ENCODE data around the gene PLEKHA4. TPM values are rescaled to one million over a fixed set of nuclear protein-coding genes. Genes with fewer than 3 reads are reported as not detected.

Gene PLEKHA4
- total RNA-seq, 1 experiment from 2014 or later: 14.8 TPM

DNA sequence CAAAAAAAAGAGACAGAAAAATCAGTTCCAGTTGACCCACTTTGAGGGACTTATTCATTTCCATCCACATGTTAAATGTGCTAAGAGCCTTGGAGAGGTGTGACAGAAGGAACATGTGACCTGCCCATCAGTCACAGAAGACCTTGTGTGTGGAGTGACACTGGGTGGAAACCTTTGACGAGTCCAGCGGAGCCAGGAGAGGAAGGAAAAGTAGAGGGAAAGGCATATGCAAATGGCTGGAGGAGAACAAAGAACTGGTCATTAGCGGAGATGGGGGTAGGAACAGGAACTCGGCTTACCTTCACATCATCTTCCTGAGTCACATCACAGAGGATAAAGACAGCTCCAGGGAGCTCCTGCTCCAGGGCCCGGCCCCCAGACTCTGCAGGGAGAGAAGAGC, 34.4 kb downstream of the PLEKHA4 start:
- CTCF ChIA-PET: interaction anchor here (1.0 to 1.8 kb wide), 4 partner anchors 9 to 45 kb away, joined by 3 to 7 read pairs (median 5); no protein-coding TSS in a partner anchor
- no peak for ATAC-seq
- Mint-ChIP-seq H3K27me3 (ENCODE audit: low read depth) (no peaks in the 10 kb centered on the region), H3K4me1 (peaks cover 19% of the 10 kb centered on the region), H3K9me3 (no peaks in the 10 kb centered on the region), H3K27ac (peak overlapping the region; percentile 36; the same call in 1 of the 2 replicates), H3K36me3 (peaks cover 19% of the 10 kb centered on the region), H3K4me3 (peak overlapping the region; percentile 42)
- TF ChIP-seq, protein P1, sequence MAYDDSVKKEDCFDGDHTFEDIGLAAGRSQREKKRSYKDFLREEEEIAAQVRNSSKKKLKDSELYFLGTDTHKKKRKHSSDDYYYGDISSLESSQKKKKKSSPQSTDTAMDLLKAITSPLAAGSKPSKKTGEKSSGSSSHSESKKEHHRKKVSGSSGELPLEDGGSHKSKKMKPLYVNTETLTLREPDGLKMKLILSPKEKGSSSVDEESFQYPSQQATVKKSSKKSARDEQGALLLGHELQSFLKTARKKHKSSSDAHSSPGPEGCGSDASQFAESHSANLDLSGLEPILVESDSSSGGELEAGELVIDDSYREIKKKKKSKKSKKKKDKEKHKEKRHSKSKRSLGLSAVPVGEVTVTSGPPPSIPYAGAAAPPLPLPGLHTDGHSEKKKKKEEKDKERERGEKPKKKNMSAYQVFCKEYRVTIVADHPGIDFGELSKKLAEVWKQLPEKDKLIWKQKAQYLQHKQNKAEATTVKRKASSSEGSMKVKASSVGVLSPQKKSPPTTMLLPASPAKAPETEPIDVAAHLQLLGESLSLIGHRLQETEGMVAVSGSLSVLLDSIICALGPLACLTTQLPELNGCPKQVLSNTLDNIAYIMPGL (CRISPR knock-in tag; IDR thresholded peaks at IDR 0.05): no peak
- TF ChIP-seq, protein P2, sequence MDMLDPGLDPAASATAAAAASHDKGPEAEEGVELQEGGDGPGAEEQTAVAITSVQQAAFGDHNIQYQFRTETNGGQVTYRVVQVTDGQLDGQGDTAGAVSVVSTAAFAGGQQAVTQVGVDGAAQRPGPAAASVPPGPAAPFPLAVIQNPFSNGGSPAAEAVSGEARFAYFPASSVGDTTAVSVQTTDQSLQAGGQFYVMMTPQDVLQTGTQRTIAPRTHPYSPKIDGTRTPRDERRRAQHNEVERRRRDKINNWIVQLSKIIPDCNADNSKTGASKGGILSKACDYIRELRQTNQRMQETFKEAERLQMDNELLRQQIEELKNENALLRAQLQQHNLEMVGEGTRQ (CRISPR knock-in tag; IDR thresholded peaks at IDR 0.05): 0 out of 2 replicates have a peak, but pooled peaks have one; percentile 29
- no peak for DNase-seq (ENCODE audit: low spot score)
- POLR2A ChIA-PET: interaction anchor here (0.6 kb wide), 1 partner anchor 138 kb away, joined by 4 read pairs; no protein-coding TSS in a partner anchor

DNA sequence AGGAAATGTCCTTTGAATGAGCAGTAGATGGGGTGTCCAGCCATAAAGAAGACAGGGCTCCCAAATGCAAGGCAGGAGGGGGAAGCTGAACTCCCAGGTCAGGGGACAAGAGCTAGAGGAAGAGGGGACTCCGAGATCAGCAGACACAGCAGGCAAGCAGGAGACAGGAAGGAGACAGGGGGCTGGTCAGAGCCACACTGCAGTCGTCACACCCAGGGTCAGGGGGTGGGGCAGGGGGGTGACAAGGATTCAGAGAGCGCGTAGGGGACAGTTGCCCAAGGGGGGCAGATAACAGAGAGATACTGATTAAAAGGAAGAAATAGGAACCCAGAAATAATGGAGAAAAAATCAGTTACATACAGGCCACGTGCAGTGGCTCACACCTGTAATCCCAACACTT, 35.4 kb downstream of the PLEKHA4 start:
- Mint-ChIP-seq H3K27ac (peak overlapping the region; percentile 78), H3K9me3 (no peaks in the 10 kb centered on the region), H3K27me3 (ENCODE audit: low read depth) (no peaks in the 10 kb centered on the region), H3K4me3 (no peak overlapping the region), H3K36me3 (peaks cover 19% of the 10 kb centered on the region), H3K4me1 (peaks cover 19% of the 10 kb centered on the region)
- ChIA-PET POLR2A (interaction anchor here (0.7 kb wide), 1 partner anchor 14 kb away, joined by 3 read pairs; no protein-coding TSS in a partner anchor), CTCF (interaction anchor here (1.0 to 2.7 kb wide), 5 partner anchors 9 to 45 kb away, joined by 3 to 10 read pairs (median 7); no protein-coding TSS in a partner anchor)
- TF ChIP-seq MYBL2 (CRISPR knock-in tag; IDR thresholded peaks at IDR 0.05) (no peak), SMAD4 (CRISPR knock-in tag; IDR thresholded peaks at IDR 0.05) (no peak), FOXJ3 (CRISPR knock-in tag; IDR thresholded peaks at IDR 0.05; ENCODE audit: borderline replicate concordance) (no peak), NFE2L1 (CRISPR knock-in tag; IDR thresholded peaks at IDR 0.05) (no peak), RORB (CRISPR knock-in tag; IDR thresholded peaks at IDR 0.05) (no peak), CBFB (CRISPR knock-in tag; IDR thresholded peaks at IDR 0.05; ENCODE audit: low read depth) (no peak), PRRX2 (CRISPR knock-in tag; IDR thresholded peaks at IDR 0.05) (no peak), ZNF232 (CRISPR knock-in tag; IDR thresholded peaks at IDR 0.05) (no peak), SOX15 (CRISPR knock-in tag; IDR thresholded peaks at IDR 0.05) (no peak)
- TF ChIP-seq, protein P3, sequence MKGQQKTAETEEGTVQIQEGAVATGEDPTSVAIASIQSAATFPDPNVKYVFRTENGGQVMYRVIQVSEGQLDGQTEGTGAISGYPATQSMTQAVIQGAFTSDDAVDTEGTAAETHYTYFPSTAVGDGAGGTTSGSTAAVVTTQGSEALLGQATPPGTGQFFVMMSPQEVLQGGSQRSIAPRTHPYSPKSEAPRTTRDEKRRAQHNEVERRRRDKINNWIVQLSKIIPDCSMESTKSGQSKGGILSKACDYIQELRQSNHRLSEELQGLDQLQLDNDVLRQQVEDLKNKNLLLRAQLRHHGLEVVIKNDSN (CRISPR knock-in tag; IDR thresholded peaks at IDR 0.05): no peak
- TF ChIP-seq, protein P4, sequence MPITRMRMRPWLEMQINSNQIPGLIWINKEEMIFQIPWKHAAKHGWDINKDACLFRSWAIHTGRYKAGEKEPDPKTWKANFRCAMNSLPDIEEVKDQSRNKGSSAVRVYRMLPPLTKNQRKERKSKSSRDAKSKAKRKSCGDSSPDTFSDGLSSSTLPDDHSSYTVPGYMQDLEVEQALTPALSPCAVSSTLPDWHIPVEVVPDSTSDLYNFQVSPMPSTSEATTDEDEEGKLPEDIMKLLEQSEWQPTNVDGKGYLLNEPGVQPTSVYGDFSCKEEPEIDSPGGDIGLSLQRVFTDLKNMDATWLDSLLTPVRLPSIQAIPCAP (CRISPR knock-in tag; IDR thresholded peaks at IDR 0.05): no peak
- TF ChIP-seq, protein P5, sequence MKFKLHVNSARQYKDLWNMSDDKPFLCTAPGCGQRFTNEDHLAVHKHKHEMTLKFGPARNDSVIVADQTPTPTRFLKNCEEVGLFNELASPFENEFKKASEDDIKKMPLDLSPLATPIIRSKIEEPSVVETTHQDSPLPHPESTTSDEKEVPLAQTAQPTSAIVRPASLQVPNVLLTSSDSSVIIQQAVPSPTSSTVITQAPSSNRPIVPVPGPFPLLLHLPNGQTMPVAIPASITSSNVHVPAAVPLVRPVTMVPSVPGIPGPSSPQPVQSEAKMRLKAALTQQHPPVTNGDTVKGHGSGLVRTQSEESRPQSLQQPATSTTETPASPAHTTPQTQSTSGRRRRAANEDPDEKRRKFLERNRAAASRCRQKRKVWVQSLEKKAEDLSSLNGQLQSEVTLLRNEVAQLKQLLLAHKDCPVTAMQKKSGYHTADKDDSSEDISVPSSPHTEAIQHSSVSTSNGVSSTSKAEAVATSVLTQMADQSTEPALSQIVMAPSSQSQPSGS (CRISPR knock-in tag; IDR thresholded peaks at IDR 0.05; ENCODE audit: borderline replicate concordance, low read depth): no peak
- DNase-seq (ENCODE audit: low spot score) (no peak), ATAC-seq (no peak)

DNA sequence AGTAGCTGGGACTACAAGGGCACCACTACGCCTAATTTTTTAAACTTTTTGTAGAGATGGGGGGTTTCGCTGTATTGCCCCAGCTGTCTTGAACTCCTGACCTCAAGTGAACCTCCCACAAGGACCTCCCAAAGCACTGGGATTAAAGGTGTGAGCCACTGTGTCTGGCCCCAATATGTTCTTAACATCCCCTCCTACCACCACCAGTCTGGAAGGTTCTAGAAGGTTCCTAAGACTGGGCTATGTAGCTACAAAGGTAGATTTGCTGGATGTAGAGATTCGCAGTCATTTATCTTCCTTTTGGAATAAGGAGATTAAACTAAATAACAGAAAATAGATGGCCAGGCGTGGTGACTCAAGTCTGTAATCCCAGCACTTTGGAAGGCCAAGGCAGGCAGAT, 37.5 kb downstream of the PLEKHA4 start:
- H3K4me1 Mint-ChIP-seq: peaks cover 13% of the 10 kb centered on the region
- CTCF ChIA-PET: interaction anchor here (2.7 kb wide), 1 partner anchor 36 kb away, joined by 10 read pairs; no protein-coding TSS in a partner anchor
- DNase-seq (ENCODE audit: low spot score) (no peak), ATAC-seq (no peak)
- H3K9me3 Mint-ChIP-seq: 0 out of 2 replicates have a peak, but pooled peaks cover 3% of the 10 kb centered on the region
- TF ChIP-seq, protein P6, sequence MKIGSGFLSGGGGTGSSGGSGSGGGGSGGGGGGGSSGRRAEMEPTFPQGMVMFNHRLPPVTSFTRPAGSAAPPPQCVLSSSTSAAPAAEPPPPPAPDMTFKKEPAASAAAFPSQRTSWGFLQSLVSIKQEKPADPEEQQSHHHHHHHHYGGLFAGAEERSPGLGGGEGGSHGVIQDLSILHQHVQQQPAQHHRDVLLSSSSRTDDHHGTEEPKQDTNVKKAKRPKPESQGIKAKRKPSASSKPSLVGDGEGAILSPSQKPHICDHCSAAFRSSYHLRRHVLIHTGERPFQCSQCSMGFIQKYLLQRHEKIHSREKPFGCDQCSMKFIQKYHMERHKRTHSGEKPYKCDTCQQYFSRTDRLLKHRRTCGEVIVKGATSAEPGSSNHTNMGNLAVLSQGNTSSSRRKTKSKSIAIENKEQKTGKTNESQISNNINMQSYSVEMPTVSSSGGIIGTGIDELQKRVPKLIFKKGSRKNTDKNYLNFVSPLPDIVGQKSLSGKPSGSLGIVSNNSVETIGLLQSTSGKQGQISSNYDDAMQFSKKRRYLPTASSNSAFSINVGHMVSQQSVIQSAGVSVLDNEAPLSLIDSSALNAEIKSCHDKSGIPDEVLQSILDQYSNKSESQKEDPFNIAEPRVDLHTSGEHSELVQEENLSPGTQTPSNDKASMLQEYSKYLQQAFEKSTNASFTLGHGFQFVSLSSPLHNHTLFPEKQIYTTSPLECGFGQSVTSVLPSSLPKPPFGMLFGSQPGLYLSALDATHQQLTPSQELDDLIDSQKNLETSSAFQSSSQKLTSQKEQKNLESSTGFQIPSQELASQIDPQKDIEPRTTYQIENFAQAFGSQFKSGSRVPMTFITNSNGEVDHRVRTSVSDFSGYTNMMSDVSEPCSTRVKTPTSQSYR (CRISPR knock-in tag; IDR thresholded peaks at IDR 0.05): no peak
- TF ChIP-seq ZNF317 (CRISPR knock-in tag; IDR thresholded peaks at IDR 0.05; ENCODE audit: borderline replicate concordance, low read depth): no peak
- H3K27ac Mint-ChIP-seq: no peak overlapping the region
- no peaks in the 10 kb centered on the region; the same call in 1 of the 2 replicates for H3K27me3 Mint-ChIP-seq (ENCODE audit: low read depth)
- H3K36me3 Mint-ChIP-seq: peaks cover 19% of the 10 kb centered on the region
- POLR2A ChIA-PET: no interaction called here
- no peak overlapping the region for H3K4me3 Mint-ChIP-seq

Measured in WTC11 (cell line).